ENCODE measurements around the gene HTR1D.

The HTR1D gene

DNA sequence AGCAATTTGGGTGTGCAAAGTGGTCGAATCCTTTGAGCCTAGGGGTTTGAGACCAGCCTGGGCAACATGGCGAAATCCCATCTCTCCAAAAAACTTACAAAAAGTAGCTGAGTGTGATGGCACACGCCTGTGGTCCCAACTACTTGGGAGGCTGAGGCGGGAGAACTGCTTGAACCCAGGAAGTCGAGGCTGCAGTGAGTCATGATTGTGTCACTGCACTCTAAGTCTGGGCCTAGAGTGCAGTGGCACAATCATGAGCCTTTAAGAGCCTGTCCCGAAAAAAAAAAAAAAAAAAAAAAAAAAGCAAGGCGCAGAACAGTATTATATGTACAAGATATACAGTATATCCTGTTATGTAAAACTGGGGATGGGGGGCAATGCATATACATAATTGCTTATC is 25.1 kb upstream of the HTR1D start:
- H3K79me2 ChIP-seq (ENCODE audit: insufficient read depth, low read length): no peaks in the 10 kb centered on the region
- no peak overlapping the region for H3K4me2 ChIP-seq (ENCODE audit: low read depth, low read length, poor library complexity, severe bottlenecking)
- H2AFZ ChIP-seq (ENCODE audit: low read length): no peak overlapping the region
- no peak overlapping the region for H3K9ac ChIP-seq (ENCODE audit: low read depth, low read length, poor library complexity, severe bottlenecking)
- H3K9me3 ChIP-seq (ENCODE audit: insufficient read depth, low read depth, low read length): no peaks in the 10 kb centered on the region
- no peaks in the 10 kb centered on the region for H3K36me3 ChIP-seq (ENCODE audit: insufficient read depth, low read length)
- no peaks in the 10 kb centered on the region for H3K9me2 ChIP-seq (replicated peaks; ENCODE audit: low read depth, low read length)
- no peaks in the 10 kb centered on the region for H3K4me1 ChIP-seq (ENCODE audit: insufficient read depth, low read length, poor library complexity, severe bottlenecking)
- no peak for TF ChIP-seq CTCF (conservative IDR thresholded peaks at IDR 0.05; ENCODE audit: low read length)
- no peak for TF ChIP-seq EZH2phosphoT487 (IDR thresholded peaks at IDR 0.05; ENCODE audit: borderline replicate concordance)
- no peaks in the 10 kb centered on the region for H3K27me3 ChIP-seq (ENCODE audit: insufficient read depth, low read length, poor library complexity, severe bottlenecking)
- H3K4me3 ChIP-seq (ENCODE audit: low read length, poor library complexity, severe bottlenecking): no peak overlapping the region
- H3F3A ChIP-seq (ENCODE audit: low read depth): no peaks in the 10 kb centered on the region
- H4K20me1 ChIP-seq (ENCODE audit: insufficient read depth, low read length, poor library complexity, severe bottlenecking): no peaks in the 10 kb centered on the region

- Histone ChIP-seq H3K36me3 (ENCODE audit: insufficient read depth, low read length) (no peaks in the 10 kb centered on the region), H3K79me2 (ENCODE audit: insufficient read depth, low read length) (no peaks in the 10 kb centered on the region), H3K9me2 (replicated peaks; ENCODE audit: low read depth, low read length) (no peaks in the 10 kb centered on the region), H3K27me3 (ENCODE audit: insufficient read depth, low read length, poor library complexity, severe bottlenecking) (no peaks in the 10 kb centered on the region), H2AFZ (ENCODE audit: low read length) (no peak overlapping the region), H3K9me3 (ENCODE audit: insufficient read depth, low read depth, low read length) (no peaks in the 10 kb centered on the region), H3K4me1 (ENCODE audit: insufficient read depth, low read length, poor library complexity, severe bottlenecking) (no peaks in the 10 kb centered on the region), H4K20me1 (ENCODE audit: insufficient read depth, low read length, poor library complexity, severe bottlenecking) (no peaks in the 10 kb centered on the region), H3K4me2 (ENCODE audit: low read depth, low read length, poor library complexity, severe bottlenecking) (no peak overlapping the region), H3K9ac (ENCODE audit: low read depth, low read length, poor library complexity, severe bottlenecking) (no peak overlapping the region), H3K4me3 (ENCODE audit: low read length, poor library complexity, severe bottlenecking) (no peak overlapping the region), H3F3A (ENCODE audit: low read depth) (no peaks in the 10 kb centered on the region)
- TF ChIP-seq EZH2phosphoT487 (IDR thresholded peaks at IDR 0.05; ENCODE audit: borderline replicate concordance): no peak
- TF ChIP-seq CTCF (conservative IDR thresholded peaks at IDR 0.05; ENCODE audit: low read length): no peak
Observed at GRCh38 chr1:23239638-23240295, 22.5 kb upstream of the HTR1D start.

DNA sequence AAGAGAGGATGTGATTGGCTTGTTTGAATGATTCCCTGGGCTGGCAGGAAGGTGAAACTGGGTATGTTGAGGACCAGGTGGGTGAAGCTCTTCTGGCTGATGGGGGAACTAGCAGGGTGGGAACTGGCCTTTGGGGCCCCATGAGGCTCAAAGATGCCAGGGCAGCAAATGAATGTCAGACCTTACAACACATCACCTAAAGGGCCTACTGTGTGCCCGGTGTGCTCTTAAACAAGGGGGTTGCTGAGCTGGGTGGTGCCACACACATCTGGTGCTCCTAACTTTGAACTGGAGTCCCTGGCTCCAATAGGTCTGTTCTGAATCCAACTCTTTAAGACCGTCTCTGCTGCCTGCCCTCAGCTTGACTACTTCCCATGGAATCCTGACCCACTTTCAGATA is 21.3 kb upstream of the HTR1D start:
- Histone ChIP-seq H3K9ac (ENCODE audit: low read depth, low read length, poor library complexity, severe bottlenecking) (no peak overlapping the region), H3K4me2 (ENCODE audit: low read depth, low read length, poor library complexity, severe bottlenecking) (no peak overlapping the region), H3K27me3 (ENCODE audit: insufficient read depth, low read length, poor library complexity, severe bottlenecking) (no peaks in the 10 kb centered on the region), H2AFZ (ENCODE audit: low read length) (no peak overlapping the region), H3K9me3 (ENCODE audit: insufficient read depth, low read depth, low read length) (no peaks in the 10 kb centered on the region), H3K4me1 (ENCODE audit: insufficient read depth, low read length, poor library complexity, severe bottlenecking) (no peaks in the 10 kb centered on the region), H3K36me3 (ENCODE audit: insufficient read depth, low read length) (no peaks in the 10 kb centered on the region), H3K79me2 (ENCODE audit: insufficient read depth, low read length) (no peaks in the 10 kb centered on the region), H3K9me2 (replicated peaks; ENCODE audit: low read depth, low read length) (no peaks in the 10 kb centered on the region), H3K4me3 (ENCODE audit: low read length, poor library complexity, severe bottlenecking) (no peak overlapping the region), H4K20me1 (ENCODE audit: insufficient read depth, low read length, poor library complexity, severe bottlenecking) (no peaks in the 10 kb centered on the region), H3F3A (ENCODE audit: low read depth) (no peaks in the 10 kb centered on the region)
- TF ChIP-seq EZH2phosphoT487 (IDR thresholded peaks at IDR 0.05; ENCODE audit: borderline replicate concordance): no peak
- TF ChIP-seq CTCF (conservative IDR thresholded peaks at IDR 0.05; ENCODE audit: low read length): no peak

Measured in Loucy (cell line).